HEK293 (cell line): Measurements from ENCODE around the gene TUBA8.

Experiments
- CTCF ChIA-PET: fragments of 350-600 bp; formaldehyde crosslinking; extraction: SDS; loops from one replicate; lab custom pipeline; 2021; ENCODE audit warnings: antibody characterized with exemption; lab: Yijun Ruan, JAX
- POLR2A ChIA-PET: fragments of 300-600 bp; formaldehyde crosslinking; extraction: SDS; loops from one replicate; lab custom pipeline; 2020; ENCODE audit warnings: antibody characterized with exemption, inconsistent platforms; lab: Yijun Ruan, JAX
- H3K27ac ChIP-seq: fragments of 200-500 bp; sonication (Bioruptor generic); 2 replicates; pipeline ENCODE4 v1.5.1; 2014; ENCODE audit warnings: low read depth, low read length, control low read depth, inconsistent platforms; ENCODE audit errors: extremely low read depth
- H3K36me3 ChIP-seq, 2 experiments: fragments of 200-500 bp in 1 of 2; sonication (Bioruptor generic) in 1 of 2; 1 replicate in 1 of 2; 2 replicates in 1 of 2; pipeline ENCODE4 v1.5.1; 2014 to 2017; ENCODE audit warnings: inconsistent platforms in 2 of 2, low read length in 2 of 2; ENCODE audit not compliant: control insufficient read depth in 2 of 2, insufficient read depth in 1 of 2
- H3K4me1 ChIP-seq: fragments of 200-500 bp; sonication (Bioruptor generic); 2 replicates; pipeline ENCODE4 v1.5.1; 2014; ENCODE audit warnings: mild to moderate bottlenecking, low read length, inconsistent platforms; ENCODE audit not compliant: control insufficient read depth, insufficient read depth
- H3K4me3 ChIP-seq: 2 replicates; pipeline ENCODE4 v1.5.1; 2011; ENCODE audit warnings: low read depth, mild to moderate bottlenecking, control low read depth, low read length, moderate library complexity
- H3K9me3 ChIP-seq: fragments of 200-500 bp; sonication (Bioruptor generic); 2 replicates; pipeline ENCODE4 v1.5.1; 2014; ENCODE audit warnings: low read depth, low read length, inconsistent platforms; ENCODE audit not compliant: control insufficient read depth, insufficient read depth
- SALL2 ChIP-seq: fragments of 450-650 bp; formaldehyde crosslinking; IDR thresholded peaks from 2 replicates; pipeline ENCODE4 v1.5.0; 2017; ENCODE audit warnings: missing biosample characterization, mild to moderate bottlenecking, missing genetic modification characterization, borderline replicate concordance
- SP7 ChIP-seq: fragments of 450-650 bp; formaldehyde crosslinking; IDR thresholded peaks from 2 replicates; pipeline ENCODE4 v1.5.1; 2016; ENCODE audit warnings: missing biosample characterization, missing genetic modification characterization
- YY1 ChIP-seq: fragments of 450-650 bp; formaldehyde crosslinking; IDR thresholded peaks from 2 replicates; pipeline ENCODE4 v1.5.1; 2018; ENCODE audit warnings: missing biosample characterization, missing genetic modification characterization
- YY2 ChIP-seq: fragments of 450-650 bp; formaldehyde crosslinking; IDR thresholded peaks from 2 replicates; pipeline ENCODE4 v1.5.1; 2016; ENCODE audit warnings: missing biosample characterization, missing genetic modification characterization
- ZBTB1 ChIP-seq: fragments of 450-650 bp; formaldehyde crosslinking; IDR thresholded peaks from 2 replicates; pipeline ENCODE4 v1.5.1; 2016; ENCODE audit warnings: missing biosample characterization, missing genetic modification characterization
- ZIC2 ChIP-seq: fragments of 450-650 bp; formaldehyde crosslinking; IDR thresholded peaks from 2 replicates; pipeline ENCODE4 v1.5.1; 2016; ENCODE audit warnings: missing biosample characterization, missing genetic modification characterization
- ZNF132 ChIP-seq: fragments of 450-650 bp; formaldehyde crosslinking; IDR thresholded peaks from 2 replicates; pipeline ENCODE4 v1.5.1; 2017; ENCODE audit warnings: missing biosample characterization, missing genetic modification characterization, borderline replicate concordance
- ZNF174 ChIP-seq: fragments of 450-650 bp; formaldehyde crosslinking; IDR thresholded peaks from 2 replicates; pipeline ENCODE4 v1.5.0; 2017; ENCODE audit warnings: missing biosample characterization, mild to moderate bottlenecking, missing genetic modification characterization
- ZNF175 ChIP-seq: fragments of 450-650 bp; formaldehyde crosslinking; IDR thresholded peaks from 2 replicates; pipeline ENCODE4 v1.5.1; 2016; ENCODE audit warnings: missing biosample characterization, missing genetic modification characterization
- ZNF19 ChIP-seq: fragments of 450-650 bp; formaldehyde crosslinking; IDR thresholded peaks from 2 replicates; pipeline ENCODE4; 2016; ENCODE audit warnings: missing biosample characterization, missing genetic modification characterization, low read depth
- ZNF521 ChIP-seq: fragments of 450-650 bp; formaldehyde crosslinking; IDR thresholded peaks from 2 replicates; pipeline ENCODE4 v1.5.1; 2017; ENCODE audit warnings: missing biosample characterization, mild to moderate bottlenecking, missing genetic modification characterization
- ZNF548 ChIP-seq: fragments of 450-650 bp; formaldehyde crosslinking; IDR thresholded peaks from 2 replicates; pipeline ENCODE4 v1.5.1; 2016; ENCODE audit warnings: missing biosample characterization, missing genetic modification characterization
- ZNF561 ChIP-seq: fragments of 450-650 bp; IDR thresholded peaks from 2 replicates; pipeline ENCODE4 v1.5.1; 2018; ENCODE audit warnings: missing biosample characterization, missing genetic modification characterization, borderline replicate concordance
- ZNF596 ChIP-seq: fragments of 450-650 bp; IDR thresholded peaks from 2 replicates; pipeline ENCODE4 v1.5.0; 2018; ENCODE audit warnings: missing biosample characterization, mild to moderate bottlenecking, missing genetic modification characterization, moderate library complexity
- ZNF626 ChIP-seq: fragments of 450-650 bp; sonication (Bioruptor Pico); formaldehyde crosslinking; IDR thresholded peaks from 2 replicates; pipeline ENCODE4 v1.5.1; 2018; ENCODE audit warnings: missing biosample characterization, missing genetic modification characterization, inconsistent platforms
- ZNF629 ChIP-seq: fragments of 450-650 bp; formaldehyde crosslinking; IDR thresholded peaks from 2 replicates; pipeline ENCODE4 v1.5.1; 2017; ENCODE audit warnings: missing biosample characterization, missing genetic modification characterization
- ZNF707 ChIP-seq: fragments of 450-650 bp; formaldehyde crosslinking; IDR thresholded peaks from 2 replicates; pipeline ENCODE4 v1.5.1; 2016; ENCODE audit warnings: missing biosample characterization, missing genetic modification characterization
- ZNF792 ChIP-seq: fragments of 450-650 bp; formaldehyde crosslinking; IDR thresholded peaks from 2 replicates; pipeline ENCODE4 v1.5.1; 2016; ENCODE audit warnings: missing biosample characterization, missing genetic modification characterization
- TF ChIP-seq, protein P1 (sequence below): fragments of 450-650 bp; formaldehyde crosslinking; IDR thresholded peaks from 2 replicates; pipeline ENCODE4 v1.5.1; 2017; ENCODE audit warnings: missing biosample characterization, mild to moderate bottlenecking, missing genetic modification characterization, moderate library complexity
- TF ChIP-seq, protein P2 (sequence below): fragments of 450-650 bp; formaldehyde crosslinking; conservative IDR thresholded peaks from 2 replicates; pipeline ENCODE4 v1.5.1; 2016; ENCODE audit warnings: low read depth, missing biosample characterization, missing genetic modification characterization
- TF ChIP-seq, protein P3 (sequence below): fragments of 450-650 bp; formaldehyde crosslinking; IDR thresholded peaks from 2 replicates; pipeline ENCODE4 v1.5.1; 2016; ENCODE audit warnings: missing biosample characterization, missing genetic modification characterization
- TF ChIP-seq, protein P4 (sequence below): fragments of 450-650 bp; formaldehyde crosslinking; IDR thresholded peaks from 2 replicates; pipeline ENCODE4 v1.5.1; 2016; ENCODE audit warnings: missing biosample characterization, missing genetic modification characterization
- TF ChIP-seq, protein P5 (sequence below): fragments of 450-650 bp; IDR thresholded peaks from 2 replicates; pipeline ENCODE4 v1.5.1; 2018; ENCODE audit warnings: missing biosample characterization, missing genetic modification characterization
- TF ChIP-seq, protein P6 (sequence below): fragments of 450-650 bp; formaldehyde crosslinking; IDR thresholded peaks from 2 replicates; pipeline ENCODE4 v1.5.1; 2017; ENCODE audit warnings: missing biosample characterization, missing genetic modification characterization

Gene TUBA8

DNA sequence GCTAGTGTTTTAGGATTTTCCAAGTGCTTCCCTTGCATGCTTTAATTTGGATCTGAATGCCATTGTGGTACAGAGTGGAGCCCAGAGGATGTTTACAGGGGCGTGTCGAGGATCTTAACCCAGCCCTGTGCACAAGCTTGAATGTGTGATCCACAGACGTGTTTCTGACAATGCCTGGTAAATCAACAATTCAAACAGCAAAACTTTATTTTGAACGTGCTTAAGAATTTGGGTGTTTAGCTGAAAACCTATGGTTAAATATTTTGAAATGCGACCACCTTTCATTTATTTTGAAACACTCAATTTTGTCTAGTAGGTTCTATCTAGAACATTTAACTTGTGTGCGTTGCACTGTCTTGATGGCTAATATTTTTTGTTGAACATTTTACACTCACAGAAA lies 1.8 kb downstream of the TUBA8 start (continued):
- TF ChIP-seq ZNF707 (tag by site-specific recombination) (no peak), ZNF132 (tag by site-specific recombination) (no peak), ZNF792 (tag by site-specific recombination) (no peak), ZNF19 (tag by site-specific recombination) (no peak)

DNA sequence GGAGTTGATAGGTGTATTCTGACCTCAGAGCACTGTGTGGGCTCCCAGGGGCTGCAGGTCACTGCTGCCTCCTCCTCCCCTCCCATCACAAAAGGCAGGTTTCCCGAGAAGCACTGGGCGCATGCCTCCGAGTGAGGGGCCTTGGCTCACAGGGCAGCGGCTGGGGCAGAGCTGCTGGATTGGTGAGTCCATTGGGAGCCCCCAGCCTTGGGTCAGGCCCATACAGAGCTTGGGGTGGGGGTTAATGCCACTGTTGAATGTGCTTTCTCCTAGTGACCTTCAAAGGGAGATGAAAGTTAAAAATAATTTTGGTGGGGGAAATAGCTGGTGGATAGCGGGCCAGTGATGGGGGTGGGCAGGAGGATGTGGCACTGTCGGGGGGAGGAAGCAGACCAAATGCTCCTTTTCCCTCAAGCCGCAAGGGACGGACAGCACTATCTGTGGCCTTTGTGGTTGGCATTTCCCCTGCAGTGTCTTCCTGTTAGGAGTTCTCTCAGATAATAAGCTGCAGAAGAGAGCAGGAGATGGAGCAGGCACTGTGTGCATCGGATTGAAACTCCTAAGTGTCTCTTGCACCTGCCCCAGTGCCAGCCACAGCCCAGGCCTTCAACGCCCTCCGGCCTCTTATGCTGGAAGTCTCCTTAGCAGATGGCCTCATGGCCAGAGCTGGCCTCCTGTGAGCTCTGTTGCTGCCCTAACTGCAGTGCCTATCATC lies 3.2 kb downstream of the TUBA8 start:
- POLR2A ChIA-PET, result no interaction called here
- Histone ChIP-seq H3K4me3 (no peak overlapping the region), H3K36me3 (no peaks in the 10 kb centered on the region), H3K27ac (no peak overlapping the region), H3K4me1 (no peaks in the 10 kb centered on the region), H3K9me3 (no peaks in the 10 kb centered on the region)
- TF ChIP-seq, protein P1, sequence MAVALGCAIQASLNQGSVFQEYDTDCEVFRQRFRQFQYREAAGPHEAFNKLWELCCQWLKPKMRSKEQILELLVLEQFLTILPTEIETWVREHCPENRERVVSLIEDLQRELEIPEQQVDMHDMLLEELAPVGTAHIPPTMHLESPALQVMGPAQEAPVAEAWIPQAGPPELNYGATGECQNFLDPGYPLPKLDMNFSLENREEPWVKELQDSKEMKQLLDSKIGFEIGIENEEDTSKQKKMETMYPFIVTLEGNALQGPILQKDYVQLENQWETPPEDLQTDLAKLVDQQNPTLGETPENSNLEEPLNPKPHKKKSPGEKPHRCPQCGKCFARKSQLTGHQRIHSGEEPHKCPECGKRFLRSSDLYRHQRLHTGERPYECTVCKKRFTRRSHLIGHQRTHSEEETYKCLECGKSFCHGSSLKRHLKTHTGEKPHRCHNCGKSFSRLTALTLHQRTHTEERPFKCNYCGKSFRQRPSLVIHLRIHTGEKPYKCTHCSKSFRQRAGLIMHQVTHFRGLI (tag by site-specific recombination), result no peak
- no peak for TF ChIP-seq SALL2 (tag by site-specific recombination)
- no peak for TF ChIP-seq ZIC2 (tag by site-specific recombination)
- TF ChIP-seq ZNF561 (tag by site-specific recombination), result no peak
- TF ChIP-seq, protein P2, sequence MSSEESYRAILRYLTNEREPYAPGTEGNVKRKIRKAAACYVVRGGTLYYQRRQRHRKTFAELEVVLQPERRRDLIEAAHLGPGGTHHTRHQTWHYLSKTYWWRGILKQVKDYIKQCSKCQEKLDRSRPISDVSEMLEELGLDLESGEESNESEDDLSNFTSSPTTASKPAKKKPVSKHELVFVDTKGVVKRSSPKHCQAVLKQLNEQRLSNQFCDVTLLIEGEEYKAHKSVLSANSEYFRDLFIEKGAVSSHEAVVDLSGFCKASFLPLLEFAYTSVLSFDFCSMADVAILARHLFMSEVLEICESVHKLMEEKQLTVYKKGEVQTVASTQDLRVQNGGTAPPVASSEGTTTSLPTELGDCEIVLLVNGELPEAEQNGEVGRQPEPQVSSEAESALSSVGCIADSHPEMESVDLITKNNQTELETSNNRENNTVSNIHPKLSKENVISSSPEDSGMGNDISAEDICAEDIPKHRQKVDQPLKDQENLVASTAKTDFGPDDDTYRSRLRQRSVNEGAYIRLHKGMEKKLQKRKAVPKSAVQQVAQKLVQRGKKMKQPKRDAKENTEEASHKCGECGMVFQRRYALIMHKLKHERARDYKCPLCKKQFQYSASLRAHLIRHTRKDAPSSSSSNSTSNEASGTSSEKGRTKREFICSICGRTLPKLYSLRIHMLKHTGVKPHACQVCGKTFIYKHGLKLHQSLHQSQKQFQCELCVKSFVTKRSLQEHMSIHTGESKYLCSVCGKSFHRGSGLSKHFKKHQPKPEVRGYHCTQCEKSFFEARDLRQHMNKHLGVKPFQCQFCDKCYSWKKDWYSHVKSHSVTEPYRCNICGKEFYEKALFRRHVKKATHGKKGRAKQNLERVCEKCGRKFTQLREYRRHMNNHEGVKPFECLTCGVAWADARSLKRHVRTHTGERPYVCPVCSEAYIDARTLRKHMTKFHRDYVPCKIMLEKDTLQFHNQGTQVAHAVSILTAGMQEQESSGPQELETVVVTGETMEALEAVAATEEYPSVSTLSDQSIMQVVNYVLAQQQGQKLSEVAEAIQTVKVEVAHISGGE (tag by site-specific recombination), result no peak
- TF ChIP-seq ZNF629, result no peak
- TF ChIP-seq ZNF174, result no peak
- TF ChIP-seq ZNF596 (tag by site-specific recombination), result no peak
- no peak for TF ChIP-seq YY2
- TF ChIP-seq, protein P3, sequence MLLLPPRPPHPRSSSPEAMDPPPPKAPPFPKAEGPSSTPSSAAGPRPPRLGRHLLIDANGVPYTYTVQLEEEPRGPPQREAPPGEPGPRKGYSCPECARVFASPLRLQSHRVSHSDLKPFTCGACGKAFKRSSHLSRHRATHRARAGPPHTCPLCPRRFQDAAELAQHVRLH, result no peak
- TF ChIP-seq, protein P4, sequence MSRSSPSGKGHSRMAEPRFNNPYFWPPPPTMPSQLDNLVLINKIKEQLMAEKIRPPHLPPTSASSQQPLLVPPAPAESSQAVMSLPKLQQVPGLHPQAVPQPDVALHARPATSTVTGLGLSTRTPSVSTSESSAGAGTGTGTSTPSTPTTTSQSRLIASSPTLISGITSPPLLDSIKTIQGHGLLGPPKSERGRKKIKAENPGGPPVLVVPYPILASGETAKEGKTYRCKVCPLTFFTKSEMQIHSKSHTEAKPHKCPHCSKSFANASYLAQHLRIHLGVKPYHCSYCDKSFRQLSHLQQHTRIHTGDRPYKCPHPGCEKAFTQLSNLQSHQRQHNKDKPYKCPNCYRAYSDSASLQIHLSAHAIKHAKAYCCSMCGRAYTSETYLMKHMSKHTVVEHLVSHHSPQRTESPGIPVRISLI (tag by site-specific recombination), result no peak
- TF ChIP-seq YY1 (tag by site-specific recombination), result no peak
- no peak for TF ChIP-seq ZNF175 (tag by site-specific recombination)
- TF ChIP-seq, protein P5, sequence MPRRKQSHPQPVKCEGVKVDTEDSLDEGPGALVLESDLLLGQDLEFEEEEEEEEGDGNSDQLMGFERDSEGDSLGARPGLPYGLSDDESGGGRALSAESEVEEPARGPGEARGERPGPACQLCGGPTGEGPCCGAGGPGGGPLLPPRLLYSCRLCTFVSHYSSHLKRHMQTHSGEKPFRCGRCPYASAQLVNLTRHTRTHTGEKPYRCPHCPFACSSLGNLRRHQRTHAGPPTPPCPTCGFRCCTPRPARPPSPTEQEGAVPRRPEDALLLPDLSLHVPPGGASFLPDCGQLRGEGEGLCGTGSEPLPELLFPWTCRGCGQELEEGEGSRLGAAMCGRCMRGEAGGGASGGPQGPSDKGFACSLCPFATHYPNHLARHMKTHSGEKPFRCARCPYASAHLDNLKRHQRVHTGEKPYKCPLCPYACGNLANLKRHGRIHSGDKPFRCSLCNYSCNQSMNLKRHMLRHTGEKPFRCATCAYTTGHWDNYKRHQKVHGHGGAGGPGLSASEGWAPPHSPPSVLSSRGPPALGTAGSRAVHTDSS, result no peak
- no peak for TF ChIP-seq ZBTB1 (tag by site-specific recombination)
- TF ChIP-seq SP7 (tag by site-specific recombination), result no peak
- TF ChIP-seq ZNF626, result no peak
- no peak for TF ChIP-seq ZNF521 (tag by site-specific recombination)
- no peak for TF ChIP-seq ZNF548 (tag by site-specific recombination)
- TF ChIP-seq, protein P6, sequence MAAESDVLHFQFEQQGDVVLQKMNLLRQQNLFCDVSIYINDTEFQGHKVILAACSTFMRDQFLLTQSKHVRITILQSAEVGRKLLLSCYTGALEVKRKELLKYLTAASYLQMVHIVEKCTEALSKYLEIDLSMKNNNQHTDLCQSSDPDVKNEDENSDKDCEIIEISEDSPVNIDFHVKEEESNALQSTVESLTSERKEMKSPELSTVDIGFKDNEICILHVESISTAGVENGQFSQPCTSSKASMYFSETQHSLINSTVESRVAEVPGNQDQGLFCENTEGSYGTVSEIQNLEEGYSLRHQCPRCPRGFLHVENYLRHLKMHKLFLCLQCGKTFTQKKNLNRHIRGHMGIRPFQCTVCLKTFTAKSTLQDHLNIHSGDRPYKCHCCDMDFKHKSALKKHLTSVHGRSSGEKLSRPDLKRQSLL (tag by site-specific recombination), result no peak
- CTCF ChIA-PET, result interaction anchor here (0.6 kb wide), 2 partner anchors 283 to 620 kb away, joined by 3 read pairs; no protein-coding TSS in a partner anchor
